GM21390 (cell line): ENCODE measurements around the gene CCL19.
A peak's percentile ranks its signal among the peaks of the same experiment; 100 is the strongest.
"Not testable (repeated sequence)": the region's sequence is repeated elsewhere in the genome, so short reads cannot be mapped to it uniquely, and the experiment has no call there.

Experiments
- ATAC-seq: cut with Tn5 transposase; IDR thresholded peaks from one replicate; pipeline ENCODE4 v1.9.1; 2021; ENCODE audit not compliant: unreplicated experiment

The CCL19 gene

GRCh38 chr9:34690983-34691935, at the start of gene CCL19:
TSS of gene CCL19 (minus strand) at chr9:34691276. CDS start at chr9:34691139, 137 bp downstream.
- no peak for ATAC-seq

- not testable (repeated sequence) for ATAC-seq
Measured at GRCh38 chr9:34740176-34740575, 49.1 kb upstream of the CCL19 start.

DNA sequence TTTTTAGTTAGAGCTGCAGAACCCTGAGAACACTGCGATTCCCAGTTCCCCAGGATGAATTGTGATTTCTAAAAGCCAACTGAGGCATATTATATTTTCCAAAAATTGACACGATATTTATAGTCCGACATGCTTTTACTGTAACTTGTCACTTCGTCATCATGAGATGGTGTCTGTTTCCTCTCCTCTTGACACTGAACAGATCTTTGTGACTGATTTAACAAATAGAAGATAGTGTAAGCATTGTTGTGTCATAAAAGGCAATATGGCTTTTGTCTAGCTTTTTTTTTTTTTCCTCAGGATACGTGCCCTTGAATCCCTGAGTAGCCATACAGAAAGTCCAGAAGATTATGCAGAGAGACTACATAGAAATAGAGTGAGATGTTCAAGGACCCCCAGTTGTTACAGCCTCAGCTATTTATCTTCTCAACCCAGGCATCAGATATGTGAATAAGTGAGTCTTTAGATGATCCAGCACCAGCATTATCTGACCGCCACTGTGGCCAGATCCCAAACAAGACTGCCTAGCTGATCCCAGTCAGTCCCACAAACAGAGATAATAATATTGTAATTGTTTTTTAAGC, 46.7 kb upstream of the CCL19 start:
- ATAC-seq = no peak

GRCh38 chr9:34734720-34735119, 43.6 kb upstream of the CCL19 start:
- no peak for ATAC-seq

- ATAC-seq = no peak
Measured at GRCh38 chr9:34732886-34733285, 41.8 kb upstream of the CCL19 start.

GRCh38 chr9:34732478-34732877, 41.4 kb upstream of the CCL19 start:
- ATAC-seq = no peak

GRCh38 chr9:34723141-34723540, 32.1 kb upstream of the CCL19 start:
- ATAC-seq = no peak

DNA sequence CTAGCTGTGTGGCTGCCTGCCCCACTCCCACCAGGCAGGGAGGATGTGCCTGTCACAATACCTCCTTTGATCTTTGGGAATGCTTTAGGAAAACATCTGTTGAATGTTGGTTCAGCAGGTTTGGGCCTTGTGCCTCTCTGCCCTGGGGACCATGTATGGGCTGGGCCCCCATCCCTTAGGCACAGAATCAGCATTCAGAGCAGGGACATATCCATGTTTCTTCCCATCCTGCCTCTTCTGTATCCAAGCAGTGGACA, 28.6 kb upstream of the CCL19 start:
- ATAC-seq = not testable (repeated sequence)

GRCh38 chr9:34719021-34719768, 28.1 kb upstream of the CCL19 start:
- ATAC-seq = no peak

- no peak for ATAC-seq
Measured at GRCh38 chr9:34717996-34718614, 27.0 kb upstream of the CCL19 start.

DNA sequence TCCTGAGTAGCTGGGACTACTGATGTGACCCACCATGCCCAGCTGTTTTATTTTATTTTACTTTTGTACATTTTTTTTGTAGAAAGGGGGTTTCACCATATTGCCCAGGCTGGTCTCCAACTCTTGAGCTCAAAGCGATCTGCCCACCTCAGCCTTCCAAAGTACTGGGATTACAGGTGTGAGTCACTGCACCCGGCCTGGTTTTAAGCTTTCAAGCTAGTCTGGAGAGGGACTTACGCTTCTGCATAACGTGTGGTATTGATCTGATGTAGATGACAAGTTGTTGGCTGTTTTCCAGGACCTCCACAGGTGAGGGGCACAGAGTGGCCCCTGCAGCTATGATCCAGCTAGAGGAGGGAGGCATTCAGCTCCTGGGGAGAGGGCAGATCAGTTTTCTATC, 25.6 kb upstream of the CCL19 start:
- no peak for ATAC-seq

DNA sequence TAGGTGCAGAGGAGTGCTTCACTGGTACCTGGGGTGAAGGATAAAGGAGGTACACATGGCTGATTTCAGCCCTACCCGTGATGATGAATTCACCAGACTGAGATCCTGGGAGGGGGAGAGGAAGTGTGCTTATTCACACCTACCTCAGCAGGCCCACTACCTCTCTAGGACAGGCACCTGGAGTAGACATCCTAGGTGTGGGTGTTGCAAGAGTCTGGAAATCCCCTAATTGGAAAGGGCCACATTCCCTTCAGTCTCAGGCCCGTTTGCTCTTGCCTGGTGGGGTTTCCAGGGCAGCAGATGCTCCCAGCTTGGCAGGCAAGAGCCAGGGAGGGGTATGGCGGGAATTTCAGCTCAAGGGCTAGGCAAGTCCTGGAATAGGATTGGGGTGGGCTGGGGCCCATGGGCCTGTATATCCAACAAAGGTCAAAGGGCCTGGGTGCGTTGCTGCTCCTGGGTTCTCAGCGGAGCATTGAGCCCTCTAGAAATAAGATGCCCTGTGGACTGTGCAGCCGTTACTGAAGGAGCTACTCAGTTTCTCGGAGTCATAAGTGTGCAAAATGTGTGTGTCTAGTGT, 24.7 kb upstream of the CCL19 start:
- ATAC-seq = no peak

DNA sequence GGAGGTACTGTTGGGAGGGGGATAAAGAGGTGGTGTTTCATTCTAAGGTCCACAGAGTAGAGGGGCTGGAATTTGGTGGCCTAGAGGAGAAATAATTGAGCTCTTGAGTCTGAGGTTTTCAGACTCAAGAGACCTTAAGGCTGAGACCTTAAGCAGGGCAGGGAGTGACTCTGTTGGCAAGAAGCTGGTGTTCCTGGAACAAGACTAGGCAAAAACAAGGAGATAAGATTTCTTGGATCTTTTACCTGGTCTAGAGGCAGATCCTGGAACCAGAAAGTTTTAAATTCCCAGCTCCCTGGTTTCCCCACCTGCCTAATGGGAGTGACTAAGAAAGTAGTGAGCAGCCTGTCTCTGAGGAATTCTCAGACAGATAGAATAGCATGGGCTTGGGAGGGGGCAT, 22.9 kb upstream of the CCL19 start:
- ATAC-seq = no peak

- ATAC-seq = no peak
Measured at GRCh38 chr9:34712140-34712539, 21.1 kb upstream of the CCL19 start.

GRCh38 chr9:34710023-34710422, 18.9 kb upstream of the CCL19 start, which contains the start of gene CCL21:
TSS of gene CCL21 (minus strand) at chr9:34710136. CDS start at chr9:34710066, 70 bp downstream.
- ATAC-seq = no peak

- no peak for ATAC-seq
Measured at GRCh38 chr9:34709196-34709978, 18.3 kb upstream of the CCL19 start.

GRCh38 chr9:34707130-34707529, 16.1 kb upstream of the CCL19 start:
- no peak for ATAC-seq

- ATAC-seq = peak; percentile 75
Measured at GRCh38 chr9:34701769-34702736, 11.0 kb upstream of the CCL19 start.
